T-cell (primary cell): Measurements from ENCODE around the gene MMUT. TPM values are rescaled to one million over a fixed set of nuclear protein-coding genes. Genes with fewer than 3 reads are reported as not detected.

Source experiments
- ATAC-seq, 4 experiments: fragments of 200-7000 bp in 3 of 4; fragments of 150-1000 bp in 1 of 4; cut with Tn5 transposase; replicated peaks in 1 of 4; 1 replicate in 3 of 4; 2 replicates in 1 of 4; pipeline ENCODE4 v1.10.0; 2021; ENCODE audit warnings: moderate library complexity in 3 of 4, mild to moderate bottlenecking in 2 of 4, moderate number of reproducible peaks in 1 of 4
- CTCF ChIA-PET, 2 donors: fragments of 300-600 bp; sonication (Branson Sonifier 250); formaldehyde crosslinking; loops; one replicate each; lab custom pipeline; 2022; ENCODE audit warnings: antibody characterized with exemption in 2 of 2; lab: Charles Lee
- POLR2A ChIA-PET, 2 donors: fragments of 300-600 bp; sonication (Branson Sonifier 250); formaldehyde crosslinking; loops; one replicate each; lab custom pipeline; 2022; ENCODE audit warnings: antibody characterized with exemption in 2 of 2; lab: Charles Lee
- DNase-seq, 35 experiments: peaks; one replicate each; pipeline versions ENCODE4 v3.0.0 to v3.0.0-alpha.2; 2013 to 2023
- H3K27ac ChIP-seq: one replicate; pipeline ENCODE4 v1.5.1; 2013; ENCODE audit warnings: low read length
- H3K27me3 ChIP-seq, 2 experiments: replicated peaks in 1 of 2; 1 replicate in 1 of 2; 2 replicates in 1 of 2; pipeline versions ENCODE4 v1.6.1 to v1.7.0; 2013; ENCODE audit warnings: low read length in 1 of 2, mixed read lengths in 1 of 2; ENCODE audit not compliant: control insufficient read depth in 2 of 2, insufficient read depth in 2 of 2; ENCODE audit errors: extremely low read depth in 1 of 2
- H3K36me3 ChIP-seq, 2 donors: 1 replicate in 1 of 2; 2 replicates in 1 of 2; pipeline versions ENCODE4 v1.6.1 to v1.7.0; 2013; ENCODE audit warnings: low read length in 1 of 2; ENCODE audit not compliant: control insufficient read depth in 2 of 2, insufficient read depth in 1 of 2; ENCODE audit errors: extremely low read depth in 1 of 2
- H3K4me1 ChIP-seq, 2 experiments: 1 replicate in 1 of 2; 2 replicates in 1 of 2; pipeline versions ENCODE4 v1.6.1 to v1.7.0; 2013; ENCODE audit warnings: low read length in 2 of 2, mixed read lengths in 1 of 2; ENCODE audit not compliant: insufficient read depth in 2 of 2, control insufficient read depth in 1 of 2; ENCODE audit errors: extremely low read depth in 1 of 2
- H3K4me3 ChIP-seq, 2 donors: 1 replicate in 1 of 2; 2 replicates in 1 of 2; pipeline versions ENCODE4 v1.5.1 to v1.7.0; 2013; ENCODE audit warnings: mild to moderate bottlenecking in 2 of 2, low read length in 1 of 2, moderate library complexity in 1 of 2; ENCODE audit not compliant: control insufficient read depth in 1 of 2; ENCODE audit errors: extremely low read depth in 1 of 2
- H3K9me3 ChIP-seq: 2 replicates; pipeline ENCODE4 v1.7.0; 2013
- H3K27ac Mint-ChIP-seq, 2 donors: one replicate each; pipeline ENCODE4 v1.8.0; 2020 to 2021; ENCODE audit warnings: mild to moderate bottlenecking in 2 of 2, mixed read lengths in 2 of 2
- H3K27me3 Mint-ChIP-seq, 2 donors: one replicate each; pipeline ENCODE4 v1.8.0; 2021 to 2022; ENCODE audit warnings: mixed read lengths in 2 of 2
- H3K36me3 Mint-ChIP-seq: one replicate; pipeline ENCODE4 v1.8.0; 2021; ENCODE audit warnings: mixed read lengths
- H3K4me1 Mint-ChIP-seq, 3 donors: one replicate each; pipeline ENCODE4 v1.8.0; 2020 to 2022; ENCODE audit warnings: mixed read lengths in 3 of 3, mild to moderate bottlenecking in 1 of 3
- H3K4me3 Mint-ChIP-seq, 3 donors: one replicate each; pipeline ENCODE4 v1.8.0; 2020 to 2022; ENCODE audit warnings: mild to moderate bottlenecking in 3 of 3, mixed read lengths in 3 of 3, moderate library complexity in 3 of 3
- H3K9me3 Mint-ChIP-seq, 3 donors: one replicate each; pipeline ENCODE4 v1.8.0; 2020 to 2022; ENCODE audit warnings: mixed read lengths in 3 of 3
- WGBS: methylation state at CpG from one replicate; pipeline ENCODE4 v1.1.5; 2013; ENCODE audit warnings: missing lambda C conversion rate; ENCODE audit not compliant: insufficient coverage; 5-methylcytosine and 5-hydroxymethylcytosine counted together
- total RNA-seq, 35 experiments: library from RNA in 6 of 35; stranded (reverse) in 6 of 35; fragments of 120-200 nt in 1 of 35; gene quantifications; one replicate each; pipeline versions ENCODE4 v1.2.1 to v1.2.4 and lab custom pipeline; 2013 to 2026

Gene MMUT
- 10 to 100 TPM in 3 of 5 donors, 1 to 10 TPM in 2; 6.4 to 14.0 (median 10.5) TPM for total RNA-seq
- 14.1 TPM for total RNA-seq (2013)
- 8.3 to 37.3 (median 24.4) reads per million in 29 experiments for total RNA-seq (lab: John Stamatoyannopoulos, UW)

GRCh38 chr6:49462927-49463611, at the start of gene MMUT, which contains the start of gene CENPQ:
Gene MMUT (minus strand): TSS chr6:49463253. CDS start chr6:49459466, 3,787 bp downstream.
Gene CENPQ (plus strand): TSS chr6:49463370. CDS start chr6:49470177, 6,807 bp downstream.
- H3K36me3 Mint-ChIP-seq = peaks cover 7% of the 10 kb centered on the region

DNA sequence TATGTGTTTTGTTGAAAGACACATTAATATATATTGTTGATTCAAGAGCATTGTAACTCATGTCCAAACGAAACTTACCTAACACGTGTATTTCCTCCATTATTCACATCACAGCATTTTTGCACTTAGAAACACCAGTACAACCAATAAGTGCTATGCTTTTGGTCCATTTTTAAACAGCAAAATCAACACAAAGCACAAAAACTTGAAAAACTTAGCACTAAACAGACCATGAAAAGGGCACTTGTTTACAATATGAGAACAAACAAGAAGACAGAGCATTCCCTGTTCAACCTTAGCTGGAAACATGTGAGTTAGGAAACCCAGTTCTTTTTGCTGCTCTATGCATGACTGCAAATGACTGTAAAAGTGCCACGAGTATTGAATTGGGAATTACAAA, 46.3 kb upstream of the MMUT start:
- H3K27me3 ChIP-seq = no peaks in the 10 kb centered on the region
- H3K36me3 Mint-ChIP-seq = no peaks in the 10 kb centered on the region
- H3K27ac Mint-ChIP-seq = no peak overlapping the region
- H3K4me1 Mint-ChIP-seq = no peaks in the 10 kb centered on the region
- H3K36me3 ChIP-seq = no peaks in the 10 kb centered on the region
- H3K4me3 ChIP-seq = no peak overlapping the region
- no peaks in the 10 kb centered on the region for H3K9me3 ChIP-seq
- WGBS = 60% methylated on average over 1 of the region's 3 CpGs
- no peaks in the 10 kb centered on the region for H3K4me1 ChIP-seq
- no peak overlapping the region for H3K27ac ChIP-seq
- ChIA-PET CTCF (no interaction called here), POLR2A (no interaction called here)
- no peak overlapping the region for H3K4me3 Mint-ChIP-seq
- DNase-seq (no peak), ATAC-seq (no peak)
- peaks cover 22 to 23% of the 10 kb centered on the region in 2 donors for H3K27me3 Mint-ChIP-seq
- no peaks in the 10 kb centered on the region for H3K9me3 Mint-ChIP-seq

More at GRCh38 chr6:49462927-49463611, at the start of gene MMUT, which contains the start of gene CENPQ:
- H3K4me1 ChIP-seq = peaks cover 12 to 22% of the 10 kb centered on the region in 2 experiments
- Mint-ChIP-seq H3K4me1 (peaks cover 52 to 68% (median 60%) of the 10 kb centered on the region in 3 donors), H3K27ac (peak within 1 kb of the TSS; percentile 91 to 94), H3K9me3 (no peaks in the 10 kb centered on the region), H3K27me3 (no peaks in the 10 kb centered on the region), H3K4me3 (peak within 1 kb of the TSS; percentile 92 to 93 (median 93))
- DNase-seq (peak; percentile 73 to 94 (median 87)), ATAC-seq (peak; percentile 93 to 98 (median 96))
- WGBS = 0% methylated on average over 16 of the region's 37 CpGs
- ChIA-PET CTCF (interaction anchor here in 1 of 2 donors (1.2 kb wide), 1 partner anchor 10 kb away, joined by 3 read pairs; no protein-coding TSS in a partner anchor), POLR2A (no interaction called here)
- H3K4me3 ChIP-seq = peak within 1 kb of the TSS; percentile 67 to 99
- H3K27me3 ChIP-seq = no peaks in the 10 kb centered on the region
- H3K9me3 ChIP-seq = no peaks in the 10 kb centered on the region
- peak within 1 kb of the TSS; percentile 67 for H3K27ac ChIP-seq
- no peaks in the 10 kb centered on the region for H3K36me3 ChIP-seq

- POLR2A ChIA-PET = no interaction called here
- Mint-ChIP-seq H3K27ac (no peak overlapping the region), H3K9me3 (no peaks in the 10 kb centered on the region), H3K27me3 (peaks cover 13 to 16% of the 10 kb centered on the region in 2 donors), H3K4me1 (no peaks in the 10 kb centered on the region), H3K4me3 (no peak overlapping the region), H3K36me3 (no peaks in the 10 kb centered on the region)
- no peaks in the 10 kb centered on the region for H3K36me3 ChIP-seq
- CTCF ChIA-PET = interaction anchor here in 1 of 2 donors (0.7 kb wide), 1 partner anchor 173 kb away, joined by 3 read pairs; no protein-coding TSS in a partner anchor
- no peaks in the 10 kb centered on the region for H3K4me1 ChIP-seq
- no CpG with 5 or more reads among the region's 5 CpGs for WGBS
- H3K27me3 ChIP-seq = peaks cover 0 to 2% of the 10 kb centered on the region in 2 experiments
- H3K27ac ChIP-seq = no peak overlapping the region
- DNase-seq (no peak), ATAC-seq (no peak)
- no peaks in the 10 kb centered on the region for H3K9me3 ChIP-seq
- no peak overlapping the region for H3K4me3 ChIP-seq
Measured at GRCh38 chr6:49506569-49507111, 43.6 kb upstream of the MMUT start.

- 87% methylated on average over 3 of the region's 5 CpGs for WGBS
- H3K27me3 Mint-ChIP-seq = peaks cover 13 to 16% of the 10 kb centered on the region in 2 donors
- H3K4me1 Mint-ChIP-seq = no peaks in the 10 kb centered on the region
- no peak for ATAC-seq
- Histone ChIP-seq H3K27ac (no peak overlapping the region), H3K9me3 (no peaks in the 10 kb centered on the region), H3K4me3 (no peak overlapping the region), H3K4me1 (no peaks in the 10 kb centered on the region), H3K27me3 (peaks cover 0 to 2% of the 10 kb centered on the region in 2 experiments), H3K36me3 (no peaks in the 10 kb centered on the region)
- no peaks in the 10 kb centered on the region for H3K9me3 Mint-ChIP-seq
- no peak overlapping the region for H3K27ac Mint-ChIP-seq
- DNase-seq = no peak
- CTCF ChIA-PET = no interaction called here
- no peaks in the 10 kb centered on the region for H3K36me3 Mint-ChIP-seq
- POLR2A ChIA-PET = no interaction called here
- no peak overlapping the region for H3K4me3 Mint-ChIP-seq
Measured at GRCh38 chr6:49504666-49505065, 41.6 kb upstream of the MMUT start.

- H3K9me3 ChIP-seq = no peaks in the 10 kb centered on the region
- Mint-ChIP-seq H3K9me3 (no peaks in the 10 kb centered on the region), H3K27ac (no peak within 1 kb of the TSS), H3K4me3 (no peak within 1 kb of the TSS), H3K27me3 (no peaks in the 10 kb centered on the region), H3K4me1 (no peaks in the 10 kb centered on the region), H3K36me3 (peaks cover 10% of the 10 kb centered on the region)
- H3K36me3 ChIP-seq = no peaks in the 10 kb centered on the region
- CTCF ChIA-PET = no interaction called here
- H3K27ac ChIP-seq = no peak within 1 kb of the TSS
- DNase-seq (no peak), ATAC-seq (no peak)
- peaks cover 0 to 2% of the 10 kb centered on the region in 2 experiments for H3K27me3 ChIP-seq
- H3K4me1 ChIP-seq = no peaks in the 10 kb centered on the region
- POLR2A ChIA-PET = no interaction called here
- WGBS = no CpG with 5 or more reads among the region's 2 CpGs
- no peak within 1 kb of the TSS for H3K4me3 ChIP-seq
Measured at GRCh38 chr6:49499623-49500022, 36.6 kb upstream of the MMUT start, which contains the start of gene GLYATL3. Gene GLYATL3 (plus strand): TSS chr6:49499923. CDS start chr6:49511991, 12,068 bp downstream.

GRCh38 chr6:49499126-49499525, 36.1 kb upstream of the MMUT start:
- Histone ChIP-seq H3K27ac (no peak overlapping the region), H3K9me3 (no peaks in the 10 kb centered on the region), H3K4me1 (no peaks in the 10 kb centered on the region), H3K36me3 (no peaks in the 10 kb centered on the region), H3K4me3 (no peak overlapping the region), H3K27me3 (peaks cover 0 to 2% of the 10 kb centered on the region in 2 experiments)
- Mint-ChIP-seq H3K36me3 (peaks cover 14% of the 10 kb centered on the region), H3K4me1 (no peaks in the 10 kb centered on the region), H3K9me3 (no peaks in the 10 kb centered on the region), H3K27ac (no peak overlapping the region), H3K27me3 (no peaks in the 10 kb centered on the region), H3K4me3 (no peak overlapping the region)
- CTCF ChIA-PET = interaction anchor here in 1 of 2 donors (0.6 kb wide), 1 partner anchor 90 kb away, joined by 3 read pairs; no protein-coding TSS in a partner anchor
- DNase-seq (no peak), ATAC-seq (no peak)
- POLR2A ChIA-PET = no interaction called here
- no CpG with 5 or more reads among the region's 1 CpG for WGBS
